Activated gamma-delta T cell treated with anti-CD3 and anti-CD28 coated beads, Interleukin-2, amount 50 U/mL, for 16 hours (primary cell): ENCODE measurements around the gene OPHN1.
"Not testable (repeated sequence)": the region's sequence is repeated elsewhere in the genome, so short reads cannot be mapped to it uniquely, and the experiment has no call there.

Experiments used
- DNase-seq: peaks from one replicate; pipeline ENCODE4 v3.0.0-alpha.2; 2020; ENCODE audit warnings: low read depth

Gene OPHN1

GRCh38 chrX:68421636-68422035, 11.7 kb downstream of the OPHN1 start:
- no peak for DNase-seq

- no peak for DNase-seq
Measured at GRCh38 chrX:68420559-68420958, 12.7 kb downstream of the OPHN1 start.

- DNase-seq = no peak
Measured at GRCh38 chrX:68419975-68420374, 13.3 kb downstream of the OPHN1 start.

- DNase-seq = no peak
Measured at GRCh38 chrX:68417651-68418050, 15.6 kb downstream of the OPHN1 start.

GRCh38 chrX:68416592-68416991, 16.7 kb downstream of the OPHN1 start:
- DNase-seq = no peak

- no peak for DNase-seq
Measured at GRCh38 chrX:68415316-68415715, 18.0 kb downstream of the OPHN1 start.

- no peak for DNase-seq
Measured at GRCh38 chrX:68413254-68413653, 20.0 kb downstream of the OPHN1 start.

GRCh38 chrX:68411729-68412128, 21.6 kb downstream of the OPHN1 start:
- no peak for DNase-seq

- no peak for DNase-seq
Measured at GRCh38 chrX:68409194-68409593, 24.1 kb downstream of the OPHN1 start.

- no peak for DNase-seq
Measured at GRCh38 chrX:68403522-68403921, 29.8 kb downstream of the OPHN1 start.

- no peak for DNase-seq
Measured at GRCh38 chrX:68403038-68403437, 30.3 kb downstream of the OPHN1 start.

GRCh38 chrX:68402094-68402493, 31.2 kb downstream of the OPHN1 start:
- DNase-seq = no peak

- DNase-seq = no peak
Measured at GRCh38 chrX:68398291-68398690, 35.0 kb downstream of the OPHN1 start.

GRCh38 chrX:68396953-68397352, 36.3 kb downstream of the OPHN1 start:
- no peak for DNase-seq

GRCh38 chrX:68389419-68389960, 43.8 kb downstream of the OPHN1 start:
- not testable (repeated sequence) for DNase-seq

- DNase-seq = no peak
Measured at GRCh38 chrX:68387776-68388175, 45.5 kb downstream of the OPHN1 start.

GRCh38 chrX:68383540-68383939, 49.8 kb downstream of the OPHN1 start:
- no peak for DNase-seq

GRCh38 chrX:68377579-68377978, 55.7 kb downstream of the OPHN1 start:
- DNase-seq = not testable (repeated sequence)

GRCh38 chrX:68376373-68376772, 56.9 kb downstream of the OPHN1 start:
- no peak for DNase-seq

- no peak for DNase-seq
Measured at GRCh38 chrX:68375803-68376202, 57.5 kb downstream of the OPHN1 start.

GRCh38 chrX:68372665-68373064, 60.6 kb downstream of the OPHN1 start:
- DNase-seq = no peak

- no peak for DNase-seq
Measured at GRCh38 chrX:68369559-68369958, 63.7 kb downstream of the OPHN1 start.

GRCh38 chrX:68365341-68365740, 68.0 kb downstream of the OPHN1 start:
- no peak for DNase-seq

- DNase-seq = no peak
Measured at GRCh38 chrX:68363984-68364383, 69.3 kb downstream of the OPHN1 start.

GRCh38 chrX:68358679-68359078, 74.6 kb downstream of the OPHN1 start:
- no peak for DNase-seq
